ES-I3 (cell line): ENCODE results near the gene SLC15A3.
A peak's percentile ranks its signal among the peaks of the same experiment; 100 is the strongest.

Experiments used
- H3K36me3 ChIP-seq: 2 replicates; pipeline ENCODE4 v1.6.1; 2013; ENCODE audit warnings: mild to moderate bottlenecking, low read length, control low read depth, moderate library complexity; ENCODE audit not compliant: insufficient read depth
- H3K4me1 ChIP-seq: 2 replicates; pipeline ENCODE4 v1.6.1; 2013; ENCODE audit warnings: mild to moderate bottlenecking, control low read depth, low read length; ENCODE audit not compliant: insufficient read depth
- H3K9ac ChIP-seq: 2 replicates; pipeline ENCODE4 v1.6.1; 2013; ENCODE audit warnings: low read depth, mild to moderate bottlenecking, low read length, moderate library complexity
- H3K9me3 ChIP-seq: 2 replicates; pipeline ENCODE4 v1.6.1; 2013; ENCODE audit warnings: mild to moderate bottlenecking, low read length, moderate library complexity; ENCODE audit not compliant: control insufficient read depth, insufficient read depth

The SLC15A3 gene

GRCh38 chr11:60966890-60967289, 14.9 kb upstream of the SLC15A3 start:
- no peak overlapping the region for H3K9ac ChIP-seq
- H3K36me3 ChIP-seq, result no peaks in the 10 kb centered on the region
- peaks cover 6% of the 10 kb centered on the region; the same call in 1 of the 2 replicates for H3K9me3 ChIP-seq
- H3K4me1 ChIP-seq, result no peaks in the 10 kb centered on the region

GRCh38 chr11:60964801-60965200, 12.8 kb upstream of the SLC15A3 start:
- Histone ChIP-seq H3K4me1 (no peaks in the 10 kb centered on the region), H3K36me3 (no peaks in the 10 kb centered on the region), H3K9me3 (peaks cover 6% of the 10 kb centered on the region; the same call in 1 of the 2 replicates), H3K9ac (no peak overlapping the region)

- Histone ChIP-seq H3K9me3 (no peaks in the 10 kb centered on the region; the same call in 1 of the 2 replicates), H3K36me3 (no peaks in the 10 kb centered on the region), H3K4me1 (no peaks in the 10 kb centered on the region), H3K9ac (no peak overlapping the region)
Observed at GRCh38 chr11:60960405-60960804, 8.4 kb upstream of the SLC15A3 start.

- Histone ChIP-seq H3K9ac (no peak overlapping the region), H3K9me3 (no peaks in the 10 kb centered on the region; the same call in 1 of the 2 replicates), H3K36me3 (no peaks in the 10 kb centered on the region), H3K4me1 (no peaks in the 10 kb centered on the region)
Observed at GRCh38 chr11:60959431-60959830, 7.5 kb upstream of the SLC15A3 start.

GRCh38 chr11:60957188-60957587, 5.2 kb upstream of the SLC15A3 start:
- H3K36me3 ChIP-seq, result no peaks in the 10 kb centered on the region
- no peak overlapping the region for H3K9ac ChIP-seq
- no peaks in the 10 kb centered on the region for H3K4me1 ChIP-seq
- H3K9me3 ChIP-seq, result no peaks in the 10 kb centered on the region; the same call in 1 of the 2 replicates

GRCh38 chr11:60955571-60955970, 3.6 kb upstream of the SLC15A3 start:
- H3K36me3 ChIP-seq, result no peaks in the 10 kb centered on the region
- no peak overlapping the region for H3K9ac ChIP-seq
- no peaks in the 10 kb centered on the region for H3K4me1 ChIP-seq
- H3K9me3 ChIP-seq, result no peaks in the 10 kb centered on the region; the same call in 1 of the 2 replicates

- Histone ChIP-seq H3K9ac (no peak overlapping the region), H3K9me3 (no peaks in the 10 kb centered on the region), H3K4me1 (peaks cover 4% of the 10 kb centered on the region; the same call in 1 of the 2 replicates), H3K36me3 (no peaks in the 10 kb centered on the region)
Observed at GRCh38 chr11:60954421-60954820, 2.4 kb upstream of the SLC15A3 start.

- H3K36me3 ChIP-seq, result no peaks in the 10 kb centered on the region
- H3K9me3 ChIP-seq, result no peaks in the 10 kb centered on the region
- H3K9ac ChIP-seq, result no peak overlapping the region
- H3K4me1 ChIP-seq, result peaks cover 4% of the 10 kb centered on the region; the same call in 1 of the 2 replicates
Observed at GRCh38 chr11:60953781-60954180, 1.8 kb upstream of the SLC15A3 start.

GRCh38 chr11:60952742-60953170, 780 bp upstream of the SLC15A3 start:
- Histone ChIP-seq H3K4me1 (peaks cover 8% of the 10 kb centered on the region; the same call in 1 of the 2 replicates), H3K36me3 (no peaks in the 10 kb centered on the region), H3K9me3 (no peaks in the 10 kb centered on the region), H3K9ac (peak overlapping the region; percentile 74)

GRCh38 chr11:60951606-60951903, 421 bp downstream of the SLC15A3 start:
- Histone ChIP-seq H3K36me3 (no peaks in the 10 kb centered on the region), H3K9me3 (no peaks in the 10 kb centered on the region), H3K9ac (peak overlapping the region; percentile 74), H3K4me1 (peaks cover 11% of the 10 kb centered on the region; the same call in 1 of the 2 replicates)

GRCh38 chr11:60950933-60951605, 907 bp downstream of the SLC15A3 start:
- Histone ChIP-seq H3K9me3 (no peaks in the 10 kb centered on the region), H3K9ac (peak overlapping the region; percentile 74), H3K4me1 (peaks cover 11% of the 10 kb centered on the region; the same call in 1 of the 2 replicates), H3K36me3 (no peaks in the 10 kb centered on the region)

- H3K4me1 ChIP-seq, result peaks cover 11% of the 10 kb centered on the region; the same call in 1 of the 2 replicates
- H3K36me3 ChIP-seq, result no peaks in the 10 kb centered on the region
- H3K9me3 ChIP-seq, result no peaks in the 10 kb centered on the region
- H3K9ac ChIP-seq, result no peak overlapping the region
Observed at GRCh38 chr11:60950024-60950423, 2.0 kb downstream of the SLC15A3 start.

GRCh38 chr11:60948250-60948649, 3.7 kb downstream of the SLC15A3 start:
- Histone ChIP-seq H3K36me3 (no peaks in the 10 kb centered on the region), H3K9ac (no peak overlapping the region), H3K4me1 (peaks cover 11% of the 10 kb centered on the region; the same call in 1 of the 2 replicates), H3K9me3 (no peaks in the 10 kb centered on the region)

- Histone ChIP-seq H3K9me3 (no peaks in the 10 kb centered on the region), H3K36me3 (no peaks in the 10 kb centered on the region), H3K4me1 (peaks cover 11% of the 10 kb centered on the region; the same call in 1 of the 2 replicates), H3K9ac (no peak overlapping the region)
Observed at GRCh38 chr11:60947700-60948099, 4.3 kb downstream of the SLC15A3 start.

- Histone ChIP-seq H3K4me1 (peaks cover 11% of the 10 kb centered on the region; the same call in 1 of the 2 replicates), H3K9me3 (no peaks in the 10 kb centered on the region), H3K36me3 (no peaks in the 10 kb centered on the region), H3K9ac (no peak overlapping the region)
Observed at GRCh38 chr11:60946601-60947264, 5.2 kb downstream of the SLC15A3 start.
